NCI-H1436 (cell line): ENCODE results near the gene MAN1A2.

Experiments used
- DNase-seq: peaks from one replicate; lab custom pipeline; 2025; lab: John Stamatoyannopoulos, UW

MAN1A2 gene

GRCh38 chr1:117576236-117576635 lies 209.0 kb downstream of the MAN1A2 start:
- DNase-seq: no peak

GRCh38 chr1:117577191-117577885 lies 210.1 kb downstream of the MAN1A2 start:
- DNase-seq: no peak

- no peak for DNase-seq
Observed at GRCh38 chr1:117578466-117578865, 211.2 kb downstream of the MAN1A2 start.
